RWPE1 (cell line): ENCODE measurements around the gene WAC.

Experiments used
- CTCF ChIA-PET: fragments of 350-600 bp; sonication (Branson Sonifier 250); formaldehyde crosslinking; extraction: SDS; loops from one replicate; lab custom pipeline; 2021; lab: Yijun Ruan, JAX
- POLR2A ChIA-PET: fragments of 400-600 bp; formaldehyde crosslinking; extraction: SDS; loops from one replicate; lab custom pipeline; 2020; ENCODE audit warnings: antibody characterized with exemption; ENCODE audit not compliant: low non-redundant PET; lab: Yijun Ruan, JAX
- DNase-seq: peaks from one replicate; pipeline ENCODE4 v3.0.0; 2012; ENCODE audit warnings: low spot score
- H3K27ac ChIP-seq: fragments of 450-650 bp; 2 replicates; pipeline ENCODE4 v1.5.1; 2017
- CTCF ChIP-seq: fragments of 450-650 bp; conservative IDR thresholded peaks from 2 replicates; pipeline ENCODE4 v1.5.1; 2017; ENCODE audit warnings: low read depth, mild to moderate bottlenecking

WAC gene

GRCh38 chr10:28632584-28632945, 99.6 kb downstream of the WAC start:
- TF ChIP-seq CTCF: no peak
- POLR2A ChIA-PET: no interaction called here
- no peak overlapping the region for H3K27ac ChIP-seq
- CTCF ChIA-PET: interaction anchor here (0.6 to 1.2 kb wide), 3 partner anchors 32 to 129 kb away, joined by 3 to 7 read pairs (median 5); no protein-coding TSS in a partner anchor
- no peak for DNase-seq

DNA sequence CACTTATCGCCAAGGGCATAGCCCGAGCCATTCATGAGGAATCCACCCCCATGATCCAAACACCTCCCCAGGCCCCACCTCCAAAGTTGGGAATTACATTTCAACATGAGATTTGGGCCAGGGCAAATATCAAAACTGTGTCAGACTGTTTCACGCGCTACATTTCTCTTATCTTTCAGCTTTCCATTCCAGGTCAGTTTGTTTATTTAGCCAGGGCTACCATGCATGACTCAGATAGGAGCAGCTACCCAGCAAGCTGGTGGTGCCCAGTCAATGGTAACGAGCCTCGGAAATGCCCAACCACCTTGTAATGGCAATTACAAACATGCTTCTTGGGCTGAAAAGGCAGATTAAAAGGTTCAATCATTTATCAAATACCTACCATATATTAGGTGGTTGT, 100.8 kb downstream of the WAC start:
- H3K27ac ChIP-seq: no peak overlapping the region
- POLR2A ChIA-PET: no interaction called here
- CTCF ChIA-PET: no interaction called here

GRCh38 chr10:28637346-28637745, 104.4 kb downstream of the WAC start:
- DNase-seq: no peak
- POLR2A ChIA-PET: no interaction called here
- TF ChIP-seq CTCF: no peak
- CTCF ChIA-PET: no interaction called here
- H3K27ac ChIP-seq: no peak overlapping the region

More for the DNA sequence above, 100.8 kb downstream of the WAC start:
- TF ChIP-seq CTCF: no peak
- no peak for DNase-seq

GRCh38 chr10:28638392-28638791, 105.5 kb downstream of the WAC start:
- CTCF ChIA-PET: no interaction called here
- TF ChIP-seq CTCF: no peak
- POLR2A ChIA-PET: interaction anchor here (0.6 kb wide), 1 partner anchor 19 kb away, joined by 3 read pairs; no protein-coding TSS in a partner anchor
- no peak for DNase-seq
- no peak overlapping the region for H3K27ac ChIP-seq

- no peak for TF ChIP-seq CTCF
- ChIA-PET CTCF (no interaction called here), POLR2A (no interaction called here)
- DNase-seq: no peak
- no peak overlapping the region for H3K27ac ChIP-seq
Measured at GRCh38 chr10:28640551-28640950, 107.6 kb downstream of the WAC start.

DNA sequence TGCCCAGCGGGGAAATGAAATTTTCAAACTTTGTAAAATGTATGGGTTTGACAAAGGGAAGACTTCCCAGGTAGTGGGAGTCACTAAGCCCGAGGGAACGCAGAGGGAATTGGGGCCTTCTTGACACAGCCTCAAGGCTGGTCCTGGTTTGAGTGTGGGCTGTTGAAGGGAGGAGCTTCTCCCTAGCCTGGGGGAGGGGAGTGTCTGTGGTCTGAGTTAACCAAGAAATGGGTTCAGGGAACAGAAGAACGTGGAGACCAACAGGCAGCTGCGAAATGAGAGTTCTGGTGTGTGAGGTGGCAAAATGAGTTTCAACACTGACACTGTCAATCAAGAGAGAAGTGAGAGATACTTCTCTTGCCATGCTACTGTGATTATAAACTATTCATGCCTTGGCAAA, 111.7 kb downstream of the WAC start:
- CTCF ChIA-PET: no interaction called here
- H3K27ac ChIP-seq: no peak overlapping the region
- POLR2A ChIA-PET: no interaction called here
- DNase-seq: no peak
- no peak for TF ChIP-seq CTCF

DNA sequence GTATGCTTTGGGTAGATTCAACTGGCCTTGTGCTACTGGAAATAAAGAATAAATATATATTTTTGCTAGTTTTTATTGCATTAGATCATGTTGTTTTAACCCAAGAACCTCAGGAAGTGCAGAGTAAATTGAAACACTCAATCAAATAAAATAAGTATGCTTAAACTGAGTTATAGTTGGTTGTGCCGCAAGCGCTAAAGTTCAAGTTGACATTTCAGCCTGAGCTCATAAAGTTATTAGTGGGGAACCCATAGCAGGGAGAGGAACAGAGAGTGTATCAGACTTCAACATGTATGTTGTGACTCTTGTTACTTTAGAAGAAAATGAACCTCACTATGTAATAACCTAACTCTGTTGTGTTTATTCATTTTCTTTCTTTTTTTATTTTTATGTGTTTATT, 119.2 kb downstream of the WAC start:
- DNase-seq: no peak
- ChIA-PET CTCF (no interaction called here), POLR2A (no interaction called here)

More for the DNA sequence above, 119.2 kb downstream of the WAC start:
- no peak for TF ChIP-seq CTCF
- H3K27ac ChIP-seq: no peak overlapping the region
